Sigmoid colon (tissue), 7 donors: Measurements from ENCODE around the gene TRIM24. TPM values are rescaled to one million over a fixed set of nuclear protein-coding genes. Genes with fewer than 3 reads are reported as not detected.

Source experiments
- DNase-seq: peaks from one replicate; pipeline ENCODE4 v3.0.0-alpha.2; 2019
- H3K27ac ChIP-seq, 4 donors: fragments of 200-600 bp; sonication (generic); one replicate each; pipeline ENCODE4 v1.5.1; 2016 to 2019; ENCODE audit warnings: mild to moderate bottlenecking in 1 of 4
- H3K27me3 ChIP-seq, 3 donors: fragments of 200-600 bp; sonication (generic); one replicate each; pipeline ENCODE4 v1.5.1; 2019; ENCODE audit warnings: mild to moderate bottlenecking in 1 of 3
- H3K36me3 ChIP-seq, 4 donors: fragments of 200-600 bp; sonication (generic); one replicate each; pipeline ENCODE4 v1.5.1; 2016 to 2019
- H3K4me1 ChIP-seq, 4 donors: fragments of 200-600 bp; sonication (generic); one replicate each; pipeline ENCODE4 v1.5.1; 2017 to 2019
- H3K4me3 ChIP-seq, 4 donors: fragments of 200-600 bp; sonication (generic); one replicate each; pipeline ENCODE4 v1.5.1; 2017 to 2019; ENCODE audit warnings: mild to moderate bottlenecking in 2 of 4, moderate library complexity in 1 of 4
- H3K9me3 ChIP-seq, 4 donors: fragments of 200-600 bp in 3 of 4; sonication (generic) in 3 of 4; one replicate each; pipeline versions ENCODE4 v1.5.1 to v1.6.1; 2013 to 2019
- CTCF ChIP-seq, 4 experiments: fragments of 450-650 bp in 3 of 4; fragments of 200-600 bp in 1 of 4; IDR thresholded peaks; one replicate each; pipeline ENCODE4 v1.5.1; 2016 to 2019; ENCODE audit warnings: antibody characterized with exemption in 4 of 4, mild to moderate bottlenecking in 3 of 4, moderate library complexity in 2 of 4
- EP300 ChIP-seq, 4 donors: sonication (generic); formaldehyde crosslinking; IDR thresholded peaks; one replicate each; pipeline ENCODE4 v1.6.1; 2017; ENCODE audit warnings: antibody characterized with exemption in 4 of 4
- POLR2A ChIP-seq, 2 donors: fragments of 450-650 bp; IDR thresholded peaks; one replicate each; pipeline ENCODE4 v1.6.1; 2016; ENCODE audit warnings: antibody characterized with exemption in 2 of 2, mild to moderate bottlenecking in 2 of 2, moderate library complexity in 2 of 2
- POLR2AphosphoS5 ChIP-seq, 4 donors: sonication (generic); formaldehyde crosslinking; IDR thresholded peaks; one replicate each; pipeline ENCODE4 v1.6.1; 2017; ENCODE audit warnings: antibody characterized with exemption in 4 of 4
- WGBS, 2 donors: extraction: QIAGEN DNeasy Blood & Tissue Kit; methylation state at CpG; one replicate each; pipeline ENCODE4 v1.1.7; 2013; 5-methylcytosine and 5-hydroxymethylcytosine counted together
- intact Hi-C: fragments of 100-400 bp; cut with DNase I; formaldehyde crosslinking; loops from one replicate; pipeline ENCODE4 v1.15.1; 2023
- polyA plus RNA-seq, 3 donors: library from polyadenylated mRNA; stranded (reverse); fragments of 200-250 nt; gene quantifications; one replicate each; pipeline ENCODE4 v1.2.3, GENCODE V29; 2013
- total RNA-seq, 4 donors: library from RNA; depleted of rRNA; stranded (reverse); fragments of >200 nt; gene quantifications; one replicate each; pipeline ENCODE4 v1.1.0, GENCODE V29; 2016
- donor health status: healthy with polysubstance abuse.
- donor health status: Bipolar disorder and iron deficiency.
- donor health status: healthy.

Gene TRIM24
- total and polyA plus RNA-seq, 7 donors = 6.0 to 13.2 (median 11.4) TPM

GRCh38 chr7:138553805-138554204 is 93.7 kb downstream of the TRIM24 start:
- DNase-seq = no peak
- Histone ChIP-seq H3K4me1 (no peaks in the 10 kb centered on the region), H3K27me3 (no peaks in the 10 kb centered on the region), H3K36me3 (peaks cover 0 to 82% (median 57%) of the 10 kb centered on the region in 4 donors), H3K9me3 (peaks cover 0 to 31% (median 24%) of the 10 kb centered on the region in 4 donors), H3K27ac (no peak overlapping the region), H3K4me3 (no peak overlapping the region)
- 98% methylated on average over 4 of the region's 4 CpGs for WGBS, 2 donors
- TF ChIP-seq POLR2A (IDR thresholded peaks at IDR 0.05) (no peak), CTCF (IDR thresholded peaks at IDR 0.05) (no peak), EP300 (IDR thresholded peaks at IDR 0.05) (no peak), POLR2AphosphoS5 (IDR thresholded peaks at IDR 0.05) (no peak)
- intact Hi-C loops = no loop called here

DNA sequence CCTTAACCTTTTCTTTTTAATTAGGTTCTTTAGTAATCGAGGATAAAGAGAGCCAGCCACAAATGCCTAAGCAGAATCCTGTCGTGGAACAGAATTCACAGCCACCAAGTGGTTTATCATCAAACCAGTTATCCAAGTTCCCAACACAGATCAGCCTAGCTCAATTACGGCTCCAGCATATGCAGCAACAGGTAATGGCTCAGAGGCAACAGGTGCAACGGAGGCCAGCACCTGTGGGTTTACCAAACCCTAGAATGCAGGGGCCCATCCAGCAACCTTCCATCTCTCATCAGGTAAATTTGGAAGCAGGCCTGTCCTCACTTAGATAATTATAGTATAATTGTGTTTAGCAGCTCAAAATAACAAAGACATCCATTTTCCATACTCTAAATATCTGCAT is 94.6 kb downstream of the TRIM24 start:
- H3K4me3 ChIP-seq = no peak overlapping the region
- intact Hi-C loops = no loop called here
- H3K4me1 ChIP-seq = no peaks in the 10 kb centered on the region
- WGBS, 2 donors = 98 to 99% methylated on average over 4 of the region's 4 CpGs
- DNase-seq = no peak
- TF ChIP-seq POLR2A (IDR thresholded peaks at IDR 0.05) (no peak), POLR2AphosphoS5 (IDR thresholded peaks at IDR 0.05) (no peak)
- H3K36me3 ChIP-seq = peaks cover 0 to 90% (median 57%) of the 10 kb centered on the region in 4 donors
- H3K27ac ChIP-seq = no peak overlapping the region
- H3K9me3 ChIP-seq = peaks cover 0 to 32% (median 24%) of the 10 kb centered on the region in 4 donors
- no peaks in the 10 kb centered on the region for H3K27me3 ChIP-seq

- Histone ChIP-seq H3K27me3 (no peaks in the 10 kb centered on the region), H3K9me3 (peaks cover 0 to 32% (median 24%) of the 10 kb centered on the region in 4 donors), H3K4me1 (no peaks in the 10 kb centered on the region), H3K27ac (no peak overlapping the region), H3K4me3 (no peak overlapping the region), H3K36me3 (peaks cover 0 to 99% (median 59%) of the 10 kb centered on the region in 4 donors)
- intact Hi-C loops = no loop called here
- TF ChIP-seq CTCF (IDR thresholded peaks at IDR 0.05) (no peak), EP300 (IDR thresholded peaks at IDR 0.05) (no peak), POLR2A (IDR thresholded peaks at IDR 0.05) (no peak), POLR2AphosphoS5 (IDR thresholded peaks at IDR 0.05) (no peak)
- DNase-seq = no peak
- WGBS, 2 donors = 98 to 99% methylated on average over 4 of the region's 4 CpGs
These were observed 95.6 kb downstream of the TRIM24 start for GRCh38 chr7:138555684-138556083.

DNA sequence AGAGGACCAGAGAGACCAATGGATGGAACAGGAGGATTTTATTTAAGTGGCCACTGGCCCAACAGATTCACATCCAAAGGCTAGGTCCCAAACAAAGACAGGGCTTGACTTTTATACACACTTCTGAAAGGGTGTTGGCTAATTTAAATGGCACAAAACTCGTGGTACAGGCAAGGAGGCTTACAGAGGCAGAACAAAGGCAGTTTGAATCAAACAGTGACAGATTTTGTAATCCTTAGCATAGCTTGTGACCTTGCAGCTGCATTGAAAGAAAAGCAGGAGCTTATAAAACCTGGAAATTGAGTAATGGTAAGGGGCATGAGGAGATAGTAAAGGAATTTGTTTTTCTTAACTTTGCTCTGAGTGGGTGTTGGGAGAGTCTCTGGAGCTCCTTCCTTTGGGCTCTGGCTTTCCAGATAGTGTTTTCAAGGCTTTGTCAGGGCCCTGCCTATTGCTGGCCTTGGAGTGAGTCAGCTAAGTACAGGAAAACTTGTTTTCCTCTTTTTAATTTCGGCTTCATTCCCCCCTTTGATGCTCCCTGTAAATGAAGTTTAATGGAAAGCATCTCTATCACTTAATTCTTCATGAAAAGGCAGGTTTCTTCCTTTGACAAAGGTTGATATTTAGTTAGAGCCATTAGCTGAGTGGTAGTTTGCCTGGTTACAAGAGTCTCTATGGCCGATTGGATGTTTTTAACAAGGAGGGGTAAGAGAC is 96.9 kb downstream of the TRIM24 start:
- H3K27me3 ChIP-seq = no peaks in the 10 kb centered on the region
- no peak overlapping the region for H3K27ac ChIP-seq
- H3K4me1 ChIP-seq = no peaks in the 10 kb centered on the region
- H3K4me3 ChIP-seq = no peak overlapping the region
- no peak for TF ChIP-seq POLR2A (IDR thresholded peaks at IDR 0.05)
- TF ChIP-seq EP300 (IDR thresholded peaks at IDR 0.05) = no peak
- TF ChIP-seq CTCF (IDR thresholded peaks at IDR 0.05) = no peak
- no peak for TF ChIP-seq POLR2AphosphoS5 (IDR thresholded peaks at IDR 0.05)
- WGBS, 2 donors = 94 to 95% methylated on average over 3 of the region's 3 CpGs
- intact Hi-C loops = no loop called here
- no peak for DNase-seq
- H3K9me3 ChIP-seq = peaks cover 0 to 32% (median 24%) of the 10 kb centered on the region in 4 donors
- H3K36me3 ChIP-seq = peaks cover 0 to 99% (median 55%) of the 10 kb centered on the region in 4 donors

DNA sequence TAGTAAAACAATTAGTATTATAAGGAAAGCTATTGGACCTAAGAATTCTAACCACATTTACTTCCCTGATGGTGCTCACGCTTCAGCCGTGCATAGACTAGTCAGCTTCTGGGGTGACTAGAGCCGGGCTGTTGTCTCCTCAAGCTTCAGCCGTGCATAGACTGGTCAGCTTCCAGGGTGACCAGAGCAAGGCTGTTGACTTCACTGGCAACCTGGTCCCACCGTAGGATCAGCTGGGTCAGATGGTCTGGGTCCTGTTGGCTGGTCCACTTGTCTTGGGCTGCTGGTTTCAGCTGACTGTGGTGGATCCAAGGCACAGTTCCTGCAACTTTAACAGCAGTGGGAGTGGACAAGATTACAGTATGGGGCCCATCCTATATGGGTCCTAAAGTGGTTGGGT is 99.4 kb downstream of the TRIM24 start:
- 97 to 98% methylated on average over 5 of the region's 5 CpGs for WGBS, 2 donors
- H3K4me1 ChIP-seq = no peaks in the 10 kb centered on the region
- H3K27ac ChIP-seq = no peak overlapping the region
- no peak for DNase-seq
- peaks cover 0 to 37% (median 24%) of the 10 kb centered on the region in 4 donors for H3K9me3 ChIP-seq
- intact Hi-C loops = no loop called here
- TF ChIP-seq CTCF (IDR thresholded peaks at IDR 0.05) (no peak), POLR2AphosphoS5 (IDR thresholded peaks at IDR 0.05) (no peak), EP300 (IDR thresholded peaks at IDR 0.05) (no peak), POLR2A (IDR thresholded peaks at IDR 0.05) (no peak)
- H3K27me3 ChIP-seq = no peaks in the 10 kb centered on the region
- H3K36me3 ChIP-seq = peaks cover 0 to 99% (median 50%) of the 10 kb centered on the region in 4 donors
- no peak overlapping the region for H3K4me3 ChIP-seq
